H1 (cell line): ENCODE results near the gene ATP6V1C2. TPM values are rescaled to one million over a fixed set of nuclear protein-coding genes. Genes with fewer than 3 reads are reported as not detected.

ENCODE experiments used
- CBX8 ChIP-seq: fragments of 300-800, 300-1000 bp; sonication (generic); IDR thresholded peaks from 2 replicates; pipeline ENCODE4 v1.7.1; 2016; ENCODE audit warnings: low read depth, low read length, borderline replicate concordance
- KDM1A ChIP-seq: fragments of 200-600, 300-600 bp; sonication (generic); IDR thresholded peaks from 2 replicates; pipeline ENCODE4 v1.7.1; 2016; ENCODE audit warnings: mild to moderate bottlenecking, low read length, borderline replicate concordance
- polyA plus RNA-seq, 7 experiments: library from polyadenylated mRNA; depleted of rRNA in 3 of 7; stranded (reverse) in 5 of 7; unstranded in 2 of 7; fragments of >200 nt in 5 of 7; fragments of 200-250 nt in 2 of 7; gene quantifications; 1 replicate in 5 of 7; 2 replicates in 1 of 7; 4 replicates in 1 of 7; pipeline versions ENCODE4 v1.2.1 to v1.2.3, GENCODE V29; 2011 to 2013; ENCODE audit warnings: missing spikeins in 2 of 7, mixed read lengths in 2 of 7
- total RNA-seq: library from RNA; stranded (reverse); fragmentation: NEBNext Ultra II Directional; extraction: Animal tissue kit (Norgen Biotek cat#: 25700); gene quantifications from 2 replicates; pipeline ENCODE4 v1.2.1, GENCODE V29; 2021

Gene ATP6V1C2
- total and polyA plus RNA-seq, 2 of the 8 experiments (the other 6 are each of a cell fraction or from before 2014, with no cell fraction given) = 0.29 to 0.74 TPM

- TF ChIP-seq KDM1A (no peak), CBX8 (no peak)
- TF ChIP-seq, all 59 proteins: peak for 0
Measured at GRCh38 chr2:10717628-10718027, 3.8 kb upstream of the ATP6V1C2 start (continued).
